GM12801 (cell line): ENCODE measurements around the gene TUBB2B.

Experiments used
- CTCF ChIP-seq: IDR thresholded peaks from one replicate; pipeline ENCODE4 v1.5.1; 2011; ENCODE audit warnings: control low read depth; ENCODE audit not compliant: insufficient read length; ENCODE audit errors: extremely low read depth

Gene TUBB2B

GRCh38 chr6:3190056-3190455, 37.4 kb downstream of the TUBB2B start:
- no peak for TF ChIP-seq CTCF

GRCh38 chr6:3188262-3188661, 39.2 kb downstream of the TUBB2B start:
- no peak for TF ChIP-seq CTCF

- TF ChIP-seq CTCF = no peak
Measured at GRCh38 chr6:3186974-3187382, 40.5 kb downstream of the TUBB2B start.

GRCh38 chr6:3183066-3183465, 44.4 kb downstream of the TUBB2B start:
- no peak for TF ChIP-seq CTCF

GRCh38 chr6:3181105-3181504, 46.3 kb downstream of the TUBB2B start:
- TF ChIP-seq CTCF = no peak

- TF ChIP-seq CTCF = no peak
Measured at GRCh38 chr6:3176562-3177355, 50.7 kb downstream of the TUBB2B start.

- TF ChIP-seq CTCF = no peak
Measured at GRCh38 chr6:3175715-3176402, 51.6 kb downstream of the TUBB2B start.
